SK-N-SH treated with all-trans-retinoic acid at 6 μM for 48 hours (cell line): ENCODE measurements around the gene PARP16.

Experiments used
- ATAC-seq: fragments of 200-7000 bp; cut with Tn5 transposase; 3 replicates; pipeline ENCODE4 v1.9.1; 2020; ENCODE audit warnings: mild to moderate bottlenecking, moderate library complexity
- ARNTL ChIP-seq: fragments of 450-650 bp; formaldehyde crosslinking; IDR thresholded peaks from 2 replicates; pipeline ENCODE4 v1.5.0; 2020; ENCODE audit warnings: low read depth, mild to moderate bottlenecking, moderate library complexity, borderline replicate concordance
- BACH2 ChIP-seq: fragments of 250-450 bp; sonication (Bioruptor Pico); IDR thresholded peaks from 2 replicates; pipeline ENCODE4 v1.9.0; 2021; ENCODE audit warnings: mild to moderate bottlenecking, borderline replicate concordance
- CREB5 ChIP-seq: fragments of 250-450 bp; sonication (Bioruptor Pico); IDR thresholded peaks from 2 replicates; pipeline ENCODE4 v1.5.1; 2020; ENCODE audit warnings: low read depth, mild to moderate bottlenecking, moderate library complexity
- CSDC2 ChIP-seq: fragments of 250-450 bp; sonication (Bioruptor Pico); IDR thresholded peaks from 2 replicates; pipeline ENCODE4 v1.5.0; 2020; ENCODE audit warnings: mild to moderate bottlenecking, moderate library complexity
- CSRNP3 ChIP-seq: fragments of 250-450 bp; sonication (Bioruptor Pico); IDR thresholded peaks from 2 replicates; pipeline ENCODE4 v1.5.1; 2021; ENCODE audit warnings: mild to moderate bottlenecking, moderate library complexity
- ESRRG ChIP-seq: fragments of 250-450 bp; sonication (Bioruptor Pico); IDR thresholded peaks from 2 replicates; pipeline ENCODE4 v1.6.1; 2021; ENCODE audit warnings: mild to moderate bottlenecking
- GLIS3 ChIP-seq: fragments of 250-450 bp; sonication (Bioruptor Pico); IDR thresholded peaks from 2 replicates; pipeline ENCODE4 v1.5.0; 2020; ENCODE audit warnings: mild to moderate bottlenecking, moderate library complexity
- ISL1 ChIP-seq: fragments of 250-450 bp; sonication (Bioruptor Pico); IDR thresholded peaks from 2 replicates; pipeline ENCODE4 v2.1.2; 2022; ENCODE audit warnings: mild to moderate bottlenecking, moderate library complexity
- OSR1 ChIP-seq: fragments of 250-450 bp; sonication (Bioruptor Pico); IDR thresholded peaks from 2 replicates; pipeline ENCODE4 v1.8.0; 2022; ENCODE audit warnings: moderate library complexity, mild to moderate bottlenecking, inconsistent platforms
- PATZ1 ChIP-seq: fragments of 250-450 bp; sonication (Bioruptor Pico); IDR thresholded peaks from 2 replicates; pipeline ENCODE4 v1.8.0; 2020; ENCODE audit warnings: mild to moderate bottlenecking, moderate library complexity, borderline replicate concordance
- POU6F1 ChIP-seq: fragments of 250-450 bp; sonication (Bioruptor Pico); IDR thresholded peaks from 2 replicates; pipeline ENCODE4 v1.8.0; 2021; ENCODE audit warnings: low read depth, mild to moderate bottlenecking, moderate library complexity, borderline replicate concordance
- PPARA ChIP-seq: fragments of 250-450 bp; sonication (Bioruptor Pico); IDR thresholded peaks from 2 replicates; pipeline ENCODE4 v1.5.0; 2020; ENCODE audit warnings: mild to moderate bottlenecking, borderline replicate concordance
- RARB ChIP-seq: fragments of 250-450 bp; sonication (Bioruptor Pico); IDR thresholded peaks from 2 replicates; pipeline ENCODE4 v1.8.0; 2021; ENCODE audit warnings: mild to moderate bottlenecking, moderate library complexity
- SNAI2 ChIP-seq: fragments of 250-450 bp; sonication (Bioruptor Pico); IDR thresholded peaks from 2 replicates; pipeline ENCODE4 v1.5.0; 2020; ENCODE audit warnings: mild to moderate bottlenecking, moderate library complexity
- TCF4 ChIP-seq: fragments of 250-450 bp; sonication (Bioruptor Pico); IDR thresholded peaks from 2 replicates; pipeline ENCODE4 v1.8.0; 2021; ENCODE audit warnings: mild to moderate bottlenecking, moderate library complexity, borderline replicate concordance
- TOX ChIP-seq: fragments of 250-450 bp; sonication (Bioruptor Pico); IDR thresholded peaks from 2 replicates; pipeline ENCODE4 v1.8.0; 2021; ENCODE audit warnings: mild to moderate bottlenecking, moderate library complexity, borderline replicate concordance
- TSHZ2 ChIP-seq: fragments of 250-450 bp; sonication (Bioruptor Pico); IDR thresholded peaks from 2 replicates; pipeline ENCODE4 v1.5.0; 2020; ENCODE audit warnings: mild to moderate bottlenecking, moderate library complexity
- ZC3H10 ChIP-seq: fragments of 250-450 bp; sonication (Bioruptor Pico); IDR thresholded peaks from 2 replicates; pipeline ENCODE4 v1.5.1; 2021; ENCODE audit warnings: mild to moderate bottlenecking, moderate library complexity
- ZFP3 ChIP-seq: fragments of 250-450 bp; sonication (Bioruptor Pico); IDR thresholded peaks from 2 replicates; pipeline ENCODE4 v1.5.0; 2020; ENCODE audit warnings: mild to moderate bottlenecking, moderate library complexity
- ZFP30 ChIP-seq: fragments of 450-650 bp; formaldehyde crosslinking; IDR thresholded peaks from 2 replicates; pipeline ENCODE4 v1.5.0; 2022; ENCODE audit warnings: mild to moderate bottlenecking, moderate library complexity
- ZNF565 ChIP-seq: fragments of 450-650 bp; formaldehyde crosslinking; conservative IDR thresholded peaks from 2 replicates; pipeline ENCODE4 v1.5.0; 2020; ENCODE audit warnings: low read depth, mild to moderate bottlenecking, moderate library complexity
- ZNF70 ChIP-seq: fragments of 450-650 bp; formaldehyde crosslinking; IDR thresholded peaks from 2 replicates; pipeline ENCODE4 v1.5.0; 2020; ENCODE audit warnings: mild to moderate bottlenecking, moderate library complexity
- ZNF8 ChIP-seq: fragments of 450-650 bp; formaldehyde crosslinking; IDR thresholded peaks from 2 replicates; pipeline ENCODE4 v1.5.0; 2020; ENCODE audit warnings: mild to moderate bottlenecking, moderate library complexity

Gene PARP16

GRCh38 chr15:65305150-65305758 is 18.6 kb upstream of the PARP16 start (continued):
- TF ChIP-seq BACH2 (CRISPR knock-in tag) = no peak

- TF ChIP-seq ZFP30 (CRISPR knock-in tag) (peak; percentile 67), ZNF565 (CRISPR knock-in tag) (peak; percentile 95), SNAI2 (CRISPR knock-in tag) (peak; percentile 95; the same call in 1 of the 2 replicates), GLIS3 (peak; percentile 99), ARNTL (CRISPR knock-in tag) (peak; percentile 86), ISL1 (CRISPR knock-in tag) (0 out of 2 replicates have a peak, but pooled peaks have one; percentile 38), CREB5 (CRISPR knock-in tag) (peak; percentile 100), BACH2 (CRISPR knock-in tag) (no peak), TOX (peak; percentile 99), ZFP3 (CRISPR knock-in tag) (peak; percentile 87), CSDC2 (peak; percentile 96), ESRRG (CRISPR knock-in tag) (peak; percentile 99), ZC3H10 (CRISPR knock-in tag) (peak; percentile 99), RARB (peak; percentile 99), ZNF70 (no peak; the same call in none of the 2 replicates), TSHZ2 (peak; percentile 90), PATZ1 (CRISPR knock-in tag) (peak; percentile 99), OSR1 (no peak), PPARA (CRISPR knock-in tag) (peak; percentile 95), CSRNP3 (CRISPR knock-in tag) (peak; percentile 100; the same call in 1 of the 2 replicates), TCF4 (CRISPR knock-in tag) (peak; percentile 93), POU6F1 (peak; percentile 100), ZNF8 (CRISPR knock-in tag) (peak; percentile 82)
- ATAC-seq = peak; percentile 88
Observed at GRCh38 chr15:65304381-65305149, 17.9 kb upstream of the PARP16 start, which contains the start of gene RNU5B-1. RNU5B-1 (plus strand) TSS chr15:65304677.
